ENCODE measurements around the gene ALPL.

GRCh38 chr1:21478356-21478755 is 30.9 kb upstream of the ALPL start:
- no peak for TF ChIP-seq CTCF (IDR thresholded peaks at IDR 0.05)
- no peak for TF ChIP-seq POLR2A (IDR thresholded peaks at IDR 0.05)
- TF ChIP-seq EP300 (IDR thresholded peaks at IDR 0.05), result no peak

All from ovary (tissue), 3 donors.